Measurements from ENCODE around the gene LIPJ.

Gene LIPJ

GRCh38 chr10:88586462-88586861 lies at the start of gene LIPJ:
Gene LIPJ (plus strand): TSS chr10:88586762. CDS start chr10:88590688, 3,926 bp downstream.
- in situ Hi-C loops (cut with HindIII; ENCODE audit: low sequenced_read_pairs): no loop called here

GRCh38 chr10:88537322-88537721 lies 49.2 kb upstream of the LIPJ start:
- in situ Hi-C loops (cut with HindIII; ENCODE audit: low sequenced_read_pairs): no loop called here

- in situ Hi-C loops (cut with HindIII; ENCODE audit: low sequenced_read_pairs): no loop called here
Observed at GRCh38 chr10:88538048-88538447, 48.5 kb upstream of the LIPJ start.

GRCh38 chr10:88540351-88540750 lies 46.2 kb upstream of the LIPJ start:
- in situ Hi-C loops (cut with HindIII; ENCODE audit: low sequenced_read_pairs): no loop called here

- in situ Hi-C loops (cut with HindIII; ENCODE audit: low sequenced_read_pairs): no loop called here
Observed at GRCh38 chr10:88541116-88541626, 45.4 kb upstream of the LIPJ start.

GRCh38 chr10:88542522-88542921 lies 44.0 kb upstream of the LIPJ start:
- in situ Hi-C loops (cut with HindIII; ENCODE audit: low sequenced_read_pairs): no loop called here

- in situ Hi-C loops (cut with HindIII; ENCODE audit: low sequenced_read_pairs): no loop called here
Observed at GRCh38 chr10:88544140-88544870, 42.3 kb upstream of the LIPJ start.

GRCh38 chr10:88545359-88545758 lies 41.2 kb upstream of the LIPJ start:
- in situ Hi-C loops (cut with HindIII; ENCODE audit: low sequenced_read_pairs): no loop called here

- in situ Hi-C loops (cut with HindIII; ENCODE audit: low sequenced_read_pairs): no loop called here
Observed at GRCh38 chr10:88546497-88546896, 40.1 kb upstream of the LIPJ start.

GRCh38 chr10:88551246-88551645 lies 35.3 kb upstream of the LIPJ start:
- in situ Hi-C loops (cut with HindIII; ENCODE audit: low sequenced_read_pairs): loop anchor here (25.0 kb wide), 1 partner anchor 261 kb away; the partner anchor contains the start of gene LIPM

- in situ Hi-C loops (cut with HindIII; ENCODE audit: low sequenced_read_pairs): loop anchor here (25.0 kb wide), 1 partner anchor 259 kb away; the partner anchor contains the start of gene LIPM
Observed at GRCh38 chr10:88553116-88553752, 33.3 kb upstream of the LIPJ start.

- in situ Hi-C loops (cut with HindIII; ENCODE audit: low sequenced_read_pairs): loop anchor here (25.0 kb wide), 1 partner anchor 257 kb away; the partner anchor contains the start of gene LIPM
Observed at GRCh38 chr10:88555190-88555908, 31.2 kb upstream of the LIPJ start.

- in situ Hi-C loops (cut with HindIII; ENCODE audit: low sequenced_read_pairs): loop anchor here (25.0 kb wide), 1 partner anchor 255 kb away; the partner anchor contains the start of gene LIPM
Observed at GRCh38 chr10:88557256-88557655, 29.3 kb upstream of the LIPJ start.

- in situ Hi-C loops (cut with HindIII; ENCODE audit: low sequenced_read_pairs): loop anchor here (25.0 kb wide), 1 partner anchor 255 kb away; the partner anchor contains the start of gene LIPM
Observed at GRCh38 chr10:88557658-88558057, 28.9 kb upstream of the LIPJ start.

- in situ Hi-C loops (cut with HindIII; ENCODE audit: low sequenced_read_pairs): loop anchor here (25.0 kb wide), 1 partner anchor 250 kb away; the partner anchor contains the start of gene LIPM
Observed at GRCh38 chr10:88562152-88562551, 24.4 kb upstream of the LIPJ start.

- in situ Hi-C loops (cut with HindIII; ENCODE audit: low sequenced_read_pairs): loop anchor here (25.0 kb wide), 1 partner anchor 247 kb away; the partner anchor contains the start of gene LIPM
Observed at GRCh38 chr10:88565072-88565471, 21.5 kb upstream of the LIPJ start.

- in situ Hi-C loops (cut with HindIII; ENCODE audit: low sequenced_read_pairs): loop anchor here (5.0 kb wide), 1 partner anchor 100 kb away; no protein-coding TSS in a partner anchor
Observed at GRCh38 chr10:88582411-88582805, 4.2 kb upstream of the LIPJ start.

- in situ Hi-C loops (cut with HindIII; ENCODE audit: low sequenced_read_pairs): loop anchor here (5.0 kb wide), 1 partner anchor 99 kb away; no protein-coding TSS in a partner anchor
Observed at GRCh38 chr10:88582806-88583583, 3.6 kb upstream of the LIPJ start, which contains the start of gene RNLS. Gene RNLS (minus strand): TSS chr10:88583318.

GRCh38 chr10:88583584-88583957 lies 3.0 kb upstream of the LIPJ start:
- in situ Hi-C loops (cut with HindIII; ENCODE audit: low sequenced_read_pairs): loop anchor here (5.0 kb wide), 1 partner anchor 99 kb away; no protein-coding TSS in a partner anchor

GRCh38 chr10:88592381-88592780 lies 5.8 kb downstream of the LIPJ start:
- in situ Hi-C loops (cut with HindIII; ENCODE audit: low sequenced_read_pairs): loop anchor here (5.0 kb wide), 1 partner anchor 60 kb away; no protein-coding TSS in a partner anchor

All from endothelial cell of hepatic sinusoid (primary cell).